DMS114 treated with DMSO at 0.1 percent for 48 hours (cell line): Measurements from ENCODE around the gene MDP1.

ENCODE experiments used
- DNase-seq: peaks from one replicate; lab custom pipeline; 2025; ENCODE audit not compliant: unreplicated experiment; lab: John Stamatoyannopoulos, UW

MDP1 gene

DNA sequence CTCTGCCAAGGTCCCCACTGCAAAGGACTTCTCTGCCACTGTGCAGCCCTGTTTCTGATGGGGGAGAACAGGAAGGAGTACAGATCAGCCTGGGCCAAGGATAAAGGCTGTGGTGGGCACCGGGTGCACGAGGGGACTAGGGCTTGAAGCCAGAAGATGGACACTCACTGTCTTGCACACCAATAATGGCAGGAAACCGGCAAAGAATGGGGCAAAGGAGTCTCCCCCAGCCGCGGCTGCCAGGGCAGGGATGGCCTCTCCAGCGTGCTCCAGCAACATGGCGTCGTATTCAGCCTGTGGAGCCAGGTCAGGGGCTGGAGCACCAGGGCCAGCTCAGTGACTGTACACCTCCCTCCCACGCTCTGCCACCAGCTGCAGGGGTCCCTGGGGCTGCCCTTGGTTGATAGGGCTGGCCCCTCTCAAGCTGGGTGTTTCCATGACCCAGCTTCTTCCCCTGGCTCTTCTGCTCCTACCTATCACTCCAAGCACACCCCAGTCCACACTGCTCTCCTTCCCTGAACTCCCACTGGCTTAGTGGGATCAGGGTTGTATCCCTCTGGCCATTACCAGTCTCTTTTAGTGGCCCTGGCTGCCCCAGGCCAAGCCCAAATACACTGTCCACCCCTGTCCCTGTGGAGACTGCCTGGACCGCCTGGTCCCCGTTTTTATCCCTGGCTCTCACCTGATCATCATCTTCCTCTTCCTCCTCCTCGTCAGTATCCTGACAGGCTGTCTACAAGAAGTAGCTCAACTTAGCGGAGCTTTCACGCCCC is 33.6 kb downstream of the MDP1 start:
- DNase-seq: no peak

- no peak for DNase-seq
Measured at GRCh38 chr14:24181371-24182077, 34.3 kb downstream of the MDP1 start.

- DNase-seq: no peak
Measured at GRCh38 chr14:24179961-24180796, 35.7 kb downstream of the MDP1 start.

GRCh38 chr14:24179294-24179960 is 36.4 kb downstream of the MDP1 start:
- DNase-seq: no peak

DNA sequence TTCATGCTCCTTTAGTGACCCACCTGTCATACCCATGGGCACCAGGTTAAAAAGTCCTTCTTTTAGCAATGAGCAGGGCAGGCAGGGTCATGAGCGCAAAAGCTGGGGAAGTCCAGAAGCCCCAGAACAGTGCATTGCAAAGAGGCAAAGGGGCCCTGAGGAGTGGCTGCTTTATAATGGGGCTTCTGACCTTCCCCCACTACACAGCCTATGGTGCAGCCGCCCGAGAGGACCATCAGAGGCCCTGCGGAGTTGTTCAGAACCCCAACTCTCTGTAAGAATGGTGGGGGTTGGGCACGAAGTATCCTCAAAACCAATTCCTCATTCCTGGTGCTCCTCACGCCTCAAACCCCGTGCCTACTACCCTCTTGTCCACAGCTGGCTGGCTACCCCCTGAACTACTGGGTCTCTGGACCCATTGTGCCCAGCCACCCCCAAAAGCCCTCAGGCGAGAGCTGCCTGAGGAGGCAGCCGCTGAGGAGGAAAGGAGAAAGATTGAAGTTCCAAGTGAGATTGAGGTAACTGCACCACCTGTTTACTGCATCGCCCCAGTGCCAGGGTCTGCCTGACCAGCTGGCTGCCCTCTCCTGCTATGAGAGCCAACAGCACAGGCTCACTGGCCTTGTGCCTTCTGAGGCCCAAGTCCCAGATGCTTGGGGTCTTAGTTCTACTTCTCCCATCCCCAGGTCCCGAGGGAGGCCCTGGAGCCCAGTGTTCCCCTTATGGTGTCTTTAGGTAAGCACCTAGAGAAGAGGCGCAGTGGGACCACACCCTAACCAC is 37.3 kb downstream of the MDP1 start:
- no peak for DNase-seq

GRCh38 chr14:24177891-24178290 is 38.0 kb downstream of the MDP1 start:
- no peak for DNase-seq

DNA sequence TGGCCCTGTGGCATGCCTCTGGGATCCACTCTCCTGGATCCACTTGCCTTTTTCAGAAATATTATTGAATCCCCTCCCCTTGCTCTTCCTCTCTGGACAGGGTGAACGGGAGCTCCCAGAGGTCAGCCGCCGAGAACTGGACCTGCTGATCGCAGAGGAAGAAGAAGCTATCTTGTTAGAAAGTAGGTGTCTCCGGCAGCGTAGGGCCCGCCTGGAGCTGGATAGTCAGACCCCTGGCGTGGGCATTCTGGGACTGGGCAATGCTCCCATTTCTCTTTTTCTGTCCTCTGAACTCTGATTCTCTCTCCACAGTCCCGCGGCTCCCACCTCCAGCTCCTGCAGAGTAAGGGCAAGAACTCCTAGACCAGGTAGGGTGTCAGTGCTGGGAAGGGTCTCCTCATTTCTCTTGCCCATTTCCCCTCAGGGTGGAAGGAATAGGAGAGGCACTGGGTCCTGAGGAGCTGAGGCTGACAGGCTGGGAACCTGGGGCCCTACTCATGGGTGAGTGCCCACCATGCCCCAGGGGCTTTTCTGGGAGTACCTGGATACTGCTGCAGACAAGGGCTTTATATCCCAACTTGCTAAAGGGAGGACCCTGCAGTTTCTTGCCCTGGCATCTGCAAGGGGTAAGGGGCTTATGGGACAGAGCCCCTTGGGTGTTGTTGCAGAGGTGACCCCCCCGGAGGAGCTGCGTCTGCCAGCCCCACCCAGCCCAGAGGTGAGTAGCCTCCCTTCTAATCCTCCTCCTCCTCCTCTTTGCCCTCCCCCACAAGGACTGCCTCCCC is 38.6 kb downstream of the MDP1 start:
- DNase-seq: no peak

- no peak for DNase-seq
Measured at GRCh38 chr14:24176599-24176998, 39.3 kb downstream of the MDP1 start.

DNA sequence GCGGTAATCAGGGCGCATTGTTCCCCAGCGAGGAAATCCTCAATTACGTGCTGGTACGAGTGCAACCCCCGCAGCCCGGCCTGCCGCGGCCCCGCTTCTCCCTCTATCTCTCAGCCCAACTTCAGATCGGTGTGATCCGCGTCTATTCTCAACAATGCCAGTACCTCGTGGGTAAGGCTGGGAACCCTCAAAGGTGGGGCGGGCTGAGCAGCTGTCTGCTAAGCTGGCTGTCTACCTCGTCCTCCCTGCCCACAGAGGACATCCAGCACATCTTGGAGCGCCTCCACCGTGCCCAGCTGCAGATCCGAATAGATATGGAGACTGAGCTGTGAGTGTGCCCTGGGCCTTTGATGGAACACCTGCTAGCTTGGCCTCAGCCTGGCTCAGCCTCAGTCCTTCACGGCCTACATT is 43.0 kb downstream of the MDP1 start:
- DNase-seq: no peak

DNA sequence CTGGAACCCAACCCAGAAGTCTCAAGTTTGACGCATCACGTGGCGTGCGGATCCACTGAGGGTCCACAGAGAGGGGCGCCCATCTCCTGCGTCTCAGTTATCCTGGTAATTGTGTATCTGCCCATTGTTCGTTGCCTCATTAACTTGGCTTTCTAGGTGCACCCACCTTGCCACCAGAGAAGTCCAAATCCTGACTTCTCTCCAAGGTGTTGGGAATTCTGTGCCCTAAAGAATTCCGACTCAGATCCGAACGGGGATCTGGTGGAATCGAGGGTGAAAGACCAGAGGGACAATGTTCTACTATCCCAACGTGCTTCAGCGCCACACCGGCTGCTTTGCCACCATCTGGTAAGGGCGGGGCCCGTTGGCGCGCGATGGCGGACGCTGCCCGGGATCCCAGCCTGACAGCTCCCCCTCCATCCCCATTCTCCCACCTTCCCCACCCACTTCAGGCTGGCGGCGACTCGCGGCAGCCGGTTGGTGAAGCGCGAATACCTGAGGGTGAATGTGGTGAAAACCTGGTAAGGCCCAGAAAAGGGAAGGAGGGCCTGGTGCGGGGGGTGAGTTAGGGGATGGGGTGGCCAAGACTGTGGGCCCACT is 43.5 kb downstream of the MDP1 start:
- no peak for DNase-seq

DNA sequence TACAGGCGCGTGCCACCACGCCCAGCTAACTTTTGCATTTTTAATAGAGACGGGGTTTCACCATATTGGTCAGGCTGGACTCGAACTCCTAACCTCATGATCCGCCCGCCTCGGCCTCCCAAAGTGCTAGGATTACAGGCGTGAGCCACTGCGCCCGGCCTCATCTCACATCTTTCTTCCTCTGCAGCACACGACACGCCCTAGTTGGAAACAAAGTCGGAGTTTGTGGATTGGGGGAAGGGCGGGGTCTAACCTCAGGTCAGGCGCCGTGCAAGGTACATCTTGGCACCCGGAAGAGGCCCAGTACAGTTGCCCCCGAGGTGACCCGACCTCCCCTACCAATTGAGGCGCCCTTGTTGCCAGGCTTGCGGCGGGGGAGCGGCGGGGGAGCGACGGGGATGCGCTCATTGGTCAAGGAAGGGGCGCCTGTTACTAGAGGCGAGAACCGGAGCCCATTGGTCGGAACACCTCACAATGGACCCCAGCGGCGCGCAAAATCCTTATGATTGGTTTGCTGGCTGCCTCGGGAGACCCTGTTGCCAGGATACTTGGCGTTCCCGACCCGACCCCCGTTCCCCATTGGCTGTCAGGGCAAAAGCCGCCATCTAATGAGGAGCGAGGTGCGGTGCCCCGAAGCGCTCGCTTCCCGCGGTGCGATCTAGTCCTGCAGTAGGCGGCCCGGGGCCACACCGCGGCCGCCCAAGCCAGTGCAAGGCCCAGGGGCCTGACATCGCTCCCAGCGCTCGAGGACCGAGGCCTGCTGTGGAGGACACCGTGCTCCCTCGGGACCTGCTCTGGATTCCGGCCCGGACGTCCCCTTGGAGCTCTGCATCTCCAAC is 44.2 kb downstream of the MDP1 start, which contains the start of gene REC8:
TSS of gene REC8 (plus strand) at position 659 of the 839 bp plus-strand sequence. CDS start 473 bp downstream, outside the sequence.
- no peak for DNase-seq

- no peak for DNase-seq
Measured at GRCh38 chr14:24167469-24168114, 48.3 kb downstream of the MDP1 start.

DNA sequence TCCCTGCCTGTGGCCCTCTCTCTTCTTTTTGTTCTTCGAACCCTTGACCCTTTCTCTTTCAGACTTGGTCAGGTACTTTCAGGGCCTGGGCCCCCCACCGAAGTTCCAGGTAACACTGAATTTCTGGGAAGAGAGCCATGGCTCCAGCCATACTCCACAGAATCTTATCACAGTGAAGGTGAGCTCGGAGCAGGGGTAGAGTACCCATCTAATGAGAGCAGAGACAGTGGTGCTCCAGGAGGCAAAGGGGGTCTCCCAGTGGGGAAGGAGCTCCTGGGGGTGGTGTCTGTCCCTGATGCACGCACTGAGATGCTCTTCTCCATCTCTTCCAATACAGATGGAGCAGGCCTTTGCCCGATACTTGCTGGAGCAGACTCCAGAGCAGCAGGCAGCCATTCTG is 50.1 kb downstream of the MDP1 start:
- no peak for DNase-seq

DNA sequence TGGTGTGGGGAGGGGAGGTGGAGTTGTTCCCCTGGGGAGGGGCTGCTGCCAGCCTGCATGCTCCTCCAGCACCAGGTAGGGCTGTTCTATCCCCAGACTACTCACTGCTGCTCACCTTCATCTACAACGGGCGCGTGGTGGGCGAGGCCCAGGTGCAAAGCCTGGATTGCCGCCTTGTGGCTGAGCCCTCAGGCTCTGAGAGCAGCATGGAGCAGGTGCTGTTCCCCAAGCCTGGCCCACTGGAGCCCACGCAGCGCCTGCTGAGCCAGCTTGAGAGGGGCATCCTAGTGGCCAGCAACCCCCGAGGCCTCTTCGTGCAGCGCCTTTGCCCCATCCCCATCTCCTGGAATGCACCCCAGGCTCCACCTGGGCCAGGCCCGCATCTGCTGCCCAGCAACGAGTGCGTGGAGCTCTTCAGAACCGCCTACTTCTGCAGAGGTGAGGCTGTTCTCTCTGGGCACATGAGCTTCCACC is 51.3 kb downstream of the MDP1 start:
- DNase-seq: no peak
